ENCODE measurements around the gene PTGR2. TPM values are rescaled to one million over a fixed set of nuclear protein-coding genes. Genes with fewer than 3 reads are reported as not detected.

PTGR2 gene
- total RNA-seq, 1 experiment from 2014 or later, result 12.0 TPM

DNA sequence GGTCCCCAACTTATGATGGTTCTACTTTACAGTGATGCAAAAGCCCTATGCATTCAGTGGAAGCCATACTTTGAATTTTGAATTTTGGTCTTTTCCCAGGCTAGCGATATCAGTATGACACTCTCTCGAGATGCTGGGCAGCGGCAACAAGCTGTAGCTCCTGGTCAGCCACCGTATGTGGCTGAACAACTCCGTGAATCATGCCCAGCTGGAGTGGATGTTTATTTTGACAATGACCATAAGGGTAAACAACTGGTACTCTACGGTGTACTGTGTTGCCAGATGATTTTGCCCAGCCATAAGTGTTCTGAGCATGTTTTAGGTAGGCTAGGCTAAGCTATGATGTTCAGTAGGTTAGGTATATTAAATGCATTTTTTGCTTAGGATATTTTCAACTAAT is 26.8 kb downstream of the PTGR2 start:
- Mint-ChIP-seq H3K4me1 (ENCODE audit: low read depth, unreplicated experiment) (no peaks in the 10 kb centered on the region), H3K9me3 (ENCODE audit: low read depth, unreplicated experiment) (no peaks in the 10 kb centered on the region), H3K27me3 (ENCODE audit: unreplicated experiment) (no peaks in the 10 kb centered on the region), H3K4me3 (ENCODE audit: low read depth, unreplicated experiment) (no peak overlapping the region), H3K36me3 (ENCODE audit: insufficient read depth, unreplicated experiment) (no peaks in the 10 kb centered on the region), H3K27ac (ENCODE audit: unreplicated experiment) (no peak overlapping the region)
- no TSS peak for BruUV-seq (replicated peaks)
- TF ChIP-seq CTCF (IDR thresholded peaks at IDR 0.05; ENCODE audit: unreplicated experiment), result no peak
- intact Hi-C loops (cut with micrococcal nuclease; ENCODE audit: unreplicated experiment), result no loop called here
- DNase-seq, result no peak
- CTCF ChIA-PET, result no interaction called here

DNA sequence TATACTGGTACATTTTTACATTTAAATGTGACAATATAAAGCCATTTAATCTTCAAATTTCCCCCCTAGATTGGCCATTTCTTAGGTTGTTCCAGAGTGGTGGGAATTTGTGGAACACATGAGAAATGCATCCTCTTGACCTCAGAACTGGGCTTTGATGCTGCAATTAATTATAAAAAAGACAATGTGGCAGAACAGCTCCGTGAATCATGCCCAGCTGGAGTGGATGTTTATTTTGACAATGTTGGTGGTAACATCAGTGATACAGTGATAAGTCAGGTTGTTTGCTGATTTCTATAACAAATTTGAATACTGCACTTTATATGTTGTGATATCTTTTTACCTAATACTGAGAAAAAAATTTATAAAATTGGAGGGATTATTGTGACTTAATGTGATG is 27.4 kb downstream of the PTGR2 start:
- no TSS peak for BruUV-seq (replicated peaks)
- Mint-ChIP-seq H3K9me3 (ENCODE audit: low read depth, unreplicated experiment) (no peaks in the 10 kb centered on the region), H3K27ac (ENCODE audit: unreplicated experiment) (no peak overlapping the region), H3K36me3 (ENCODE audit: insufficient read depth, unreplicated experiment) (no peaks in the 10 kb centered on the region), H3K4me3 (ENCODE audit: low read depth, unreplicated experiment) (no peak overlapping the region), H3K27me3 (ENCODE audit: unreplicated experiment) (no peaks in the 10 kb centered on the region), H3K4me1 (ENCODE audit: low read depth, unreplicated experiment) (no peaks in the 10 kb centered on the region)
- no peak for DNase-seq
- TF ChIP-seq CTCF (IDR thresholded peaks at IDR 0.05; ENCODE audit: unreplicated experiment), result no peak
- intact Hi-C loops (cut with micrococcal nuclease; ENCODE audit: unreplicated experiment), result no loop called here
- CTCF ChIA-PET, result no interaction called here

GRCh38 chr14:73884438-73885190 is 33.0 kb downstream of the PTGR2 start:
- H3K36me3 Mint-ChIP-seq (ENCODE audit: insufficient read depth, unreplicated experiment), result peaks cover 27% of the 10 kb centered on the region
- H3K27me3 Mint-ChIP-seq (ENCODE audit: unreplicated experiment), result no peaks in the 10 kb centered on the region
- CTCF ChIA-PET, result no interaction called here
- BruUV-seq (replicated peaks), result no TSS peak
- peaks cover 25% of the 10 kb centered on the region for H3K4me1 Mint-ChIP-seq (ENCODE audit: low read depth, unreplicated experiment)
- H3K4me3 Mint-ChIP-seq (ENCODE audit: low read depth, unreplicated experiment), result no peak overlapping the region
- no peak for DNase-seq
- intact Hi-C loops (cut with micrococcal nuclease; ENCODE audit: unreplicated experiment), result loop anchor here (10.0 kb wide), 1 partner anchor 150 kb away; no protein-coding TSS in a partner anchor
- no peaks in the 10 kb centered on the region for H3K9me3 Mint-ChIP-seq (ENCODE audit: low read depth, unreplicated experiment)
- no peak for TF ChIP-seq CTCF (IDR thresholded peaks at IDR 0.05; ENCODE audit: unreplicated experiment)
- no peak overlapping the region for H3K27ac Mint-ChIP-seq (ENCODE audit: unreplicated experiment)

GRCh38 chr14:73886449-73887317 is 35.1 kb downstream of the PTGR2 start, which contains the start of gene ZNF410:
TSS of gene ZNF410 (plus strand) at chr14:73886859. CDS start at chr14:73892176, 5,317 bp downstream.
- H3K27me3 Mint-ChIP-seq (ENCODE audit: unreplicated experiment), result no peaks in the 10 kb centered on the region
- H3K4me3 Mint-ChIP-seq (ENCODE audit: low read depth, unreplicated experiment), result peak within 1 kb of the TSS; percentile 67
- peak within 1 kb of the TSS; percentile 51 for H3K27ac Mint-ChIP-seq (ENCODE audit: unreplicated experiment)
- CTCF ChIA-PET, result interaction anchor here (0.5 to 1.6 kb wide), 4 partner anchors 126 to 694 kb away, joined by 3 to 6 read pairs (median 4); a partner anchor contains a TSS
- peaks cover 25% of the 10 kb centered on the region for H3K4me1 Mint-ChIP-seq (ENCODE audit: low read depth, unreplicated experiment)
- no peaks in the 10 kb centered on the region for H3K9me3 Mint-ChIP-seq (ENCODE audit: low read depth, unreplicated experiment)
- TF ChIP-seq CTCF (IDR thresholded peaks at IDR 0.05; ENCODE audit: unreplicated experiment), result no peak
- intact Hi-C loops (cut with micrococcal nuclease; ENCODE audit: unreplicated experiment), result loop anchor here (10.0 kb wide), 1 partner anchor 148 kb away; no protein-coding TSS in a partner anchor
- peak; percentile 90 for DNase-seq
- BruUV-seq (replicated peaks), result no TSS peak
- peaks cover 27% of the 10 kb centered on the region for H3K36me3 Mint-ChIP-seq (ENCODE audit: insufficient read depth, unreplicated experiment)

All from Calu3 (cell line).